NB4 (cell line): ENCODE measurements around the gene BACH2.

Source experiments
- CTCF ChIP-seq: IDR thresholded peaks from one replicate; pipeline ENCODE4 v1.5.1; 2012; ENCODE audit warnings: low read depth, low read length
- MAX ChIP-seq: IDR thresholded peaks from 2 replicates; pipeline ENCODE4 v1.6.1; 2011; ENCODE audit warnings: low read depth, low read length
- MYC ChIP-seq: IDR thresholded peaks from 2 replicates; pipeline ENCODE4 v1.6.1; 2011; ENCODE audit warnings: low read depth, low read length
- POLR2A ChIP-seq: IDR thresholded peaks from 2 replicates; pipeline ENCODE4 v1.6.1; 2011; ENCODE audit warnings: mild to moderate bottlenecking; ENCODE audit not compliant: insufficient read length; ENCODE audit errors: extremely low read depth

DNA sequence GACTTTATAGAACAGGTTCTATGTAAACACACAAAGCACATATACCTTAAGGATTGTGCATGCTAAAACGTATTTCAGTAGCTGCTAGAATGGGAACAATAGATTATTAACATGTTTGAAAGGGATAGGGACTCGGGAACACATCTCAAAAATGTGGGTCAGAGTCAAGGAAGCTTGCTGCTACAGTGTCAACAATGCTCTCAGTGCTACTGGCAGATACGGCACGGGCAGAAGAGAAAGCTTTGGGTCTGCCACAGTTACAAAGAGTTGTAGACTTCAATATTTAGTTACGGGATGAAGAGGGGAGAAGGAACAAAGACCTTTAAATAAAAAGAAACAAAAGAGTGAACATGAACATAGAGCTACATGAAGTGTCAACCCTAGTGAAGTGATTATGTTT, 170.5 kb downstream of the BACH2 start:
- TF ChIP-seq POLR2A, result no peak
- no peak for TF ChIP-seq CTCF
- TF ChIP-seq MAX, result no peak
- no peak for TF ChIP-seq MYC
